HepG2 (cell line): Measurements from ENCODE around the gene TMEM219. TPM values are rescaled to one million over a fixed set of nuclear protein-coding genes. Genes with fewer than 3 reads are reported as not detected.

Source experiments
- CHCHD3 ChIP-seq: sonication (generic); formaldehyde crosslinking; IDR thresholded peaks from 2 replicates; pipeline ENCODE4 v1.8.0; 2022; ENCODE audit warnings: mild to moderate bottlenecking, missing genetic modification reagents, moderate library complexity
- SP2 ChIP-seq: sonication (generic); formaldehyde crosslinking; IDR thresholded peaks from 2 replicates; pipeline ENCODE4 v1.5.1; 2020; ENCODE audit warnings: mild to moderate bottlenecking, missing genetic modification reagents
- SRSF1 ChIP-seq: fragments of 200-400 bp; formaldehyde crosslinking; optimal IDR thresholded peaks from 2 replicates; pipeline ENCODE3; 2017; ENCODE audit warnings: mild to moderate bottlenecking, low read depth, low read length, moderate library complexity
- TBX2 ChIP-seq: sonication (generic); formaldehyde crosslinking; IDR thresholded peaks from 2 replicates; pipeline ENCODE4 v1.5.0; 2020; ENCODE audit warnings: missing genetic modification reagents, mild to moderate bottlenecking, borderline replicate concordance
- ZIK1 ChIP-seq: sonication (generic); formaldehyde crosslinking; IDR thresholded peaks from 2 replicates; pipeline ENCODE4 v1.5.0; 2020; ENCODE audit warnings: mild to moderate bottlenecking, low read depth, missing genetic modification reagents, borderline replicate concordance
- ZNF205 ChIP-seq: IDR thresholded peaks from 2 replicates; pipeline ENCODE4 v1.6.1; 2018; ENCODE audit warnings: missing biosample characterization, missing genetic modification reagents
- ZNF484 ChIP-seq: sonication (generic); formaldehyde crosslinking; IDR thresholded peaks from 2 replicates; pipeline ENCODE4 v1.5.1; 2020; ENCODE audit warnings: mild to moderate bottlenecking, low read depth, missing genetic modification reagents, borderline replicate concordance
- ZSCAN20 ChIP-seq: sonication (generic); formaldehyde crosslinking; IDR thresholded peaks from 2 replicates; pipeline ENCODE4 v1.4.0; 2020; ENCODE audit warnings: missing genetic modification reagents, mild to moderate bottlenecking, borderline replicate concordance
- polyA plus RNA-seq, 8 experiments: library from polyadenylated mRNA; depleted of rRNA in 3 of 8; stranded (reverse) in 7 of 8; unstranded in 1 of 8; fragments of >200 nt; fragmentation: Illumina TruSeq in 4 of 8; extraction: Trizol in 4 of 8; gene quantifications; 2 replicates each; pipeline versions ENCODE4 v1.2.1 to v1.2.3, GENCODE V29; 2011 to 2016; ENCODE audit warnings: low read depth in 4 of 8, missing spikeins in 1 of 8, mixed read lengths in 1 of 8; ENCODE audit not compliant: insufficient read depth in 1 of 8
- total RNA-seq, 5 experiments: library from RNA; depleted of rRNA; stranded (reverse); fragments of >200 nt; fragmentation: Illumina TruSeq; extraction: Trizol; gene quantifications; 2 replicates each; pipeline ENCODE4 v1.2.3, GENCODE V29; 2016; ENCODE audit warnings: low read depth in 1 of 5
- TF ChIP-seq, protein P1 (sequence below): IDR thresholded peaks from 2 replicates; pipeline ENCODE4 v1.6.1; 2016; ENCODE audit warnings: missing compliant biosample characterization, missing genetic modification reagents, borderline replicate concordance
- TF ChIP-seq, protein P2 (sequence below): sonication (generic); formaldehyde crosslinking; IDR thresholded peaks from 2 replicates; pipeline ENCODE4 v1.4.0; 2020; ENCODE audit warnings: missing genetic modification reagents, borderline replicate concordance
- TF ChIP-seq, protein P3 (sequence below): sonication (generic); formaldehyde crosslinking; IDR thresholded peaks from one replicate; pipeline ENCODE4 v1.5.1; 2020; ENCODE audit warnings: mild to moderate bottlenecking, missing genetic modification reagents; ENCODE audit errors: not compliant biosample characterization

The TMEM219 gene
- total and polyA plus RNA-seq, 2 of the 13 experiments (the other 11 are each of a cell fraction or from before 2014, with no cell fraction given), result 105 to 115 TPM

DNA sequence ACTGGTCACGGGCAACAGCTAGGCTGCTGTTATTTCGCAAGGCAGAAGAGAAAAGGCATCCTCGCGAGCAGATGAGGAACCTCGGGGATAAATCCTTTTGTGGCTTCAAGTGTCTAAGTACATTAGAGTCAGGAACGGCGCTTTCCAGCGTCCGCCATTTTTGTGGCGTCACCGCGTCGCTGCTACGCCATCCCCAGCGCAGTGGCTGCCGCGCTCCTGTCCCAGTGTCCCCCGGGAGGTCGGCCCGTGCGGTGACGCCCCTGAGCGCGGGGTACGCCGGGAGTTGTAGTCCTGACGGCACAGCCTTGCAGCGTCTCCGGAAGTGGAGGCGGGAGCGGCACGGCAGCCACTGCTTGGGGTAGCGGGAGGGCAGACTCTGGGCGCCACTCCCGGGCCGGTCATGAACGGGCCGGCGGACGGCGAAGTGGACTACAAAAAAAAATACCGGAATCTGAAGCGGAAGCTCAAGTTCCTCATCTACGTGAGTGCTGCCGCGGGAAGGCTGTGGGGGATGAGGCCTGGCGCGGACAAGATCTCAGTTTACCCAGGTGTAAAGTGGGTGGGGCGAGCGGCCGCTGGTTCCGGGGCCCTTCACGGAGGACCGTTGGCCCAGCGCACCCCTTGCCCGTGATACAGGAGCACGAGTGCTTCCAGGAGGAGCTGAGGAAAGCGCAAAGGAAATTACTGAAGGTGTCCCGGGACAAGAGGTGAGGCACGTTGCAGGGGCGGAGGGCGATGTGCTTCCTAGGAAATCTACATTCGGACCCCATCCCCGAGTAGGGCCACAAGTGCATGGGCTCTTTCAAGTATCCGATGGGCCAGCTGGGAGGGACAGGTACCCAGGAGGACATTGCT lies 34.3 kb downstream of the TMEM219 start, which contains the start of gene INO80E (continued):
- TF ChIP-seq SRSF1, result peak; percentile 47
- peak; percentile 39; the same call in 1 of the 2 replicates for TF ChIP-seq ZNF205 (CRISPR knock-in tag)
- TF ChIP-seq, protein P1, sequence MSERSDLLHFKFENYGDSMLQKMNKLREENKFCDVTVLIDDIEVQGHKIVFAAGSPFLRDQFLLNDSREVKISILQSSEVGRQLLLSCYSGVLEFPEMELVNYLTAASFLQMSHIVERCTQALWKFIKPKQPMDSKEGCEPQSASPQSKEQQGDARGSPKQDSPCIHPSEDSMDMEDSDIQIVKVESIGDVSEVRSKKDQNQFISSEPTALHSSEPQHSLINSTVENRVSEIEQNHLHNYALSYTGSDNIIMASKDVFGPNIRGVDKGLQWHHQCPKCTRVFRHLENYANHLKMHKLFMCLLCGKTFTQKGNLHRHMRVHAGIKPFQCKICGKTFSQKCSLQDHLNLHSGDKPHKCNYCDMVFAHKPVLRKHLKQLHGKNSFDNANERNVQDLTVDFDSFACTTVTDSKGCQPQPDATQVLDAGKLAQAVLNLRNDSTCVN (CRISPR knock-in tag), result 0 out of 2 replicates have a peak, but pooled peaks have one; percentile 62
- TF ChIP-seq, protein P2, sequence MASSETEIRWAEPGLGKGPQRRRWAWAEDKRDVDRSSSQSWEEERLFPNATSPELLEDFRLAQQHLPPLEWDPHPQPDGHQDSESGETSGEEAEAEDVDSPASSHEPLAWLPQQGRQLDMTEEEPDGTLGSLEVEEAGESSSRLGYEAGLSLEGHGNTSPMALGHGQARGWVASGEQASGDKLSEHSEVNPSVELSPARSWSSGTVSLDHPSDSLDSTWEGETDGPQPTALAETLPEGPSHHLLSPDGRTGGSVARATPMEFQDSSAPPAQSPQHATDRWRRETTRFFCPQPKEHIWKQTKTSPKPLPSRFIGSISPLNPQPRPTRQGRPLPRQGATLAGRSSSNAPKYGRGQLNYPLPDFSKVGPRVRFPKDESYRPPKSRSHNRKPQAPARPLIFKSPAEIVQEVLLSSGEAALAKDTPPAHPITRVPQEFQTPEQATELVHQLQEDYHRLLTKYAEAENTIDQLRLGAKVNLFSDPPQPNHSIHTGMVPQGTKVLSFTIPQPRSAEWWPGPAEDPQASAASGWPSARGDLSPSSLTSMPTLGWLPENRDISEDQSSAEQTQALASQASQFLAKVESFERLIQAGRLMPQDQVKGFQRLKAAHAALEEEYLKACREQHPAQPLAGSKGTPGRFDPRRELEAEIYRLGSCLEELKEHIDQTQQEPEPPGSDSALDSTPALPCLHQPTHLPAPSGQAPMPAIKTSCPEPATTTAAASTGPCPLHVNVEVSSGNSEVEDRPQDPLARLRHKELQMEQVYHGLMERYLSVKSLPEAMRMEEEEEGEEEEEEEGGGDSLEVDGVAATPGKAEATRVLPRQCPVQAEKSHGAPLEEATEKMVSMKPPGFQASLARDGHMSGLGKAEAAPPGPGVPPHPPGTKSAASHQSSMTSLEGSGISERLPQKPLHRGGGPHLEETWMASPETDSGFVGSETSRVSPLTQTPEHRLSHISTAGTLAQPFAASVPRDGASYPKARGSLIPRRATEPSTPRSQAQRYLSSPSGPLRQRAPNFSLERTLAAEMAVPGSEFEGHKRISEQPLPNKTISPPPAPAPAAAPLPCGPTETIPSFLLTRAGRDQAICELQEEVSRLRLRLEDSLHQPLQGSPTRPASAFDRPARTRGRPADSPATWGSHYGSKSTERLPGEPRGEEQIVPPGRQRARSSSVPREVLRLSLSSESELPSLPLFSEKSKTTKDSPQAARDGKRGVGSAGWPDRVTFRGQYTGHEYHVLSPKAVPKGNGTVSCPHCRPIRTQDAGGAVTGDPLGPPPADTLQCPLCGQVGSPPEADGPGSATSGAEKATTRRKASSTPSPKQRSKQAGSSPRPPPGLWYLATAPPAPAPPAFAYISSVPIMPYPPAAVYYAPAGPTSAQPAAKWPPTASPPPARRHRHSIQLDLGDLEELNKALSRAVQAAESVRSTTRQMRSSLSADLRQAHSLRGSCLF (CRISPR knock-in tag), result no peak; the same call in 1 of the 2 replicates
- TF ChIP-seq CHCHD3 (CRISPR knock-in tag), result 0 out of 2 replicates have a peak, but pooled peaks have one; percentile 4
- TF ChIP-seq, protein P3, sequence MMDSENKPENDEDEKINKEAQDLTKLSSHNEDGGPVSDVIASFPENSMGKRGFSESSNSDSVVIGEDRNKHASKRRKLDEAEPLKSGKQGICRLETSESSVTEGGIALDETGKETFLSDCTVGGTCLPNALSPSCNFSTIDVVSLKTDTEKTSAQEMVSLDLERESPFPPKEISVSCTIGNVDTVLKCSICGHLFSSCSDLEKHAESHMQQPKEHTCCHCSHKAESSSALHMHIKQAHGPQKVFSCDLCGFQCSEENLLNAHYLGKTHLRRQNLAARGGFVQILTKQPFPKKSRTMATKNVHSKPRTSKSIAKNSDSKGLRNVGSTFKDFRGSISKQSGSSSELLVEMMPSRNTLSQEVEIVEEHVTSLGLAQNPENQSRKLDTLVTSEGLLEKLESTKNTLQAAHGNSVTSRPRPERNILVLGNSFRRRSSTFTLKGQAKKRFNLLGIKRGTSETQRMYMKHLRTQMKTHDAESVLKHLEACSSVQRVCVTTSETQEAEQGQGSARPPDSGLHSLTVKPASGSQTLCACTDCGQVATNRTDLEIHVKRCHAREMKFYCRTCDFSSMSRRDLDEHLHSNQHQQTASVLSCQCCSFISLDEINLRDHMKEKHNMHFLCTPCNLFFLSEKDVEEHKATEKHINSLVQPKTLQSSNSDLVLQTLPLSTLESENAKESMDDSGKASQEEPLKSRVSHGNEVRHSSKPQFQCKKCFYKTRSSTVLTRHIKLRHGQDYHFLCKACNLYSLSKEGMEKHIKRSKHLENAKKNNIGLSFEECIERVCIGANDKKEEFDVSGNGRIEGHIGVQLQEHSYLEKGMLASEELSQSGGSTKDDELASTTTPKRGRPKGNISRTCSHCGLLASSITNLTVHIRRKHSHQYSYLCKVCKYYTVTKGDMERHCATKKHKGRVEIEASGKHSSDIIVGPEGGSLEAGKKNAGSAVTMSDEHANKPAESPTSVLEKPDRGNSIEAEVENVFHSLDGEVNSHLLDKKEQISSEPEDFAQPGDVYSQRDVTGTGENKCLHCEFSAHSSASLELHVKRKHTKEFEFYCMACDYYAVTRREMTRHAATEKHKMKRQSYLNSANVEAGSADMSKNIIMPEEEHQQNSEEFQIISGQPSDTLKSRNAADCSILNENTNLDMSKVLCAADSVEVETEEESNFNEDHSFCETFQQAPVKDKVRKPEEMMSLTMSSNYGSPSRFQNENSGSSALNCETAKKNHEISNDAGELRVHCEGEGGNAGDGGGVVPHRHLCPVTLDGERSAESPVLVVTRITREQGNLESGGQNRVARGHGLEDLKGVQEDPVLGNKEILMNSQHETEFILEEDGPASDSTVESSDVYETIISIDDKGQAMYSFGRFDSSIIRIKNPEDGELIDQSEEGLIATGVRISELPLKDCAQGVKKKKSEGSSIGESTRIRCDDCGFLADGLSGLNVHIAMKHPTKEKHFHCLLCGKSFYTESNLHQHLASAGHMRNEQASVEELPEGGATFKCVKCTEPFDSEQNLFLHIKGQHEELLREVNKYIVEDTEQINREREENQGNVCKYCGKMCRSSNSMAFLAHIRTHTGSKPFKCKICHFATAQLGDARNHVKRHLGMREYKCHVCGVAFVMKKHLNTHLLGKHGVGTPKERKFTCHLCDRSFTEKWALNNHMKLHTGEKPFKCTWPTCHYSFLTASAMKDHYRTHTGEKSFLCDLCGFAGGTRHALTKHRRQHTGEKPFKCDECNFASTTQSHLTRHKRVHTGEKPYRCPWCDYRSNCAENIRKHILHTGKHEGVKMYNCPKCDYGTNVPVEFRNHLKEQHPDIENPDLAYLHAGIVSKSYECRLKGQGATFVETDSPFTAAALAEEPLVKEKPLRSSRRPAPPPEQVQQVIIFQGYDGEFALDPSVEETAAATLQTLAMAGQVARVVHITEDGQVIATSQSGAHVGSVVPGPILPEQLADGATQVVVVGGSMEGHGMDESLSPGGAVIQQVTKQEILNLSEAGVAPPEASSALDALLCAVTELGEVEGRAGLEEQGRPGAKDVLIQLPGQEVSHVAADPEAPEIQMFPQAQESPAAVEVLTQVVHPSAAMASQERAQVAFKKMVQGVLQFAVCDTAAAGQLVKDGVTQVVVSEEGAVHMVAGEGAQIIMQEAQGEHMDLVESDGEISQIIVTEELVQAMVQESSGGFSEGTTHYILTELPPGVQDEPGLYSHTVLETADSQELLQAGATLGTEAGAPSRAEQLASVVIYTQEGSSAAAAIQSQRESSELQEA (CRISPR knock-in tag), result no peak
- peak; percentile 72 for TF ChIP-seq SP2 (CRISPR knock-in tag)
- TF ChIP-seq ZIK1 (CRISPR knock-in tag), result peak; percentile 77
- TF ChIP-seq TBX2 (CRISPR knock-in tag), result peak; percentile 80
- 0 out of 2 replicates have a peak, but pooled peaks have one; percentile 39 for TF ChIP-seq ZNF484 (CRISPR knock-in tag)
- 0 out of 2 replicates have a peak, but pooled peaks have one; percentile 86 for TF ChIP-seq ZSCAN20 (CRISPR knock-in tag)
